DOHH2 (cell line): ENCODE data around the gene MOK.
"Not testable (repeated sequence)": the region's sequence is repeated elsewhere in the genome, so short reads cannot be mapped to it uniquely, and the experiment has no call there.

Experiments
- H3F3A ChIP-seq: fragments of 200-600 bp; sonication (generic), shearing (Covaris generic); 2 replicates; pipeline ENCODE4 v1.6.0; 2016; ENCODE audit warnings: antibody characterized with exemption, mild to moderate bottlenecking; ENCODE audit not compliant: control insufficient read depth, insufficient read depth
- H3K27ac ChIP-seq: fragments of 200-600 bp; sonication (generic); 2 replicates; pipeline ENCODE4 v1.5.1; 2014; ENCODE audit warnings: low read depth, mild to moderate bottlenecking, low read length, moderate library complexity
- H3K27me3 ChIP-seq: fragments of 200-600 bp; sonication (generic); 2 replicates; pipeline ENCODE4 v1.6.1; 2014; ENCODE audit warnings: mild to moderate bottlenecking, low read length, mixed read lengths; ENCODE audit not compliant: control insufficient read depth
- H3K36me3 ChIP-seq: fragments of 200-600 bp; sonication (generic); 2 replicates; pipeline ENCODE4 v1.6.1; 2014; ENCODE audit warnings: mild to moderate bottlenecking, low read length, moderate library complexity, mixed read lengths; ENCODE audit not compliant: control insufficient read depth
- H3K4me1 ChIP-seq: fragments of 200-600 bp; sonication (generic); 2 replicates; pipeline ENCODE4 v1.6.1; 2014; ENCODE audit warnings: mild to moderate bottlenecking, low read length, mixed read lengths; ENCODE audit not compliant: control insufficient read depth
- H3K4me2 ChIP-seq: fragments of 200-600 bp; sonication (generic); 2 replicates; pipeline ENCODE4 v1.6.0; 2014; ENCODE audit warnings: mild to moderate bottlenecking, low read length, moderate library complexity
- H3K4me3 ChIP-seq: fragments of 200-600 bp; sonication (generic); 2 replicates; pipeline ENCODE4 v1.5.1; 2014; ENCODE audit warnings: mild to moderate bottlenecking, low read length, mixed read lengths
- H3K79me2 ChIP-seq: fragments of 200-600 bp; sonication (generic); 2 replicates; pipeline ENCODE4 v1.6.1; 2014; ENCODE audit warnings: mild to moderate bottlenecking, low read length, mixed read lengths; ENCODE audit not compliant: control insufficient read depth
- H3K9me2 ChIP-seq: fragments of 200-600 bp; sonication (generic); replicated peaks from 2 replicates; pipeline ENCODE4 v1.6.1; 2014; ENCODE audit warnings: mild to moderate bottlenecking, low read length, mixed read lengths; ENCODE audit not compliant: control insufficient read depth
- H3K9me3 ChIP-seq: fragments of 200-600 bp; sonication (generic); 2 replicates; pipeline ENCODE4 v1.6.1; 2014; ENCODE audit warnings: antibody characterized with exemption, low read length, mixed read lengths; ENCODE audit not compliant: control insufficient read depth, insufficient read depth
- H4K20me1 ChIP-seq: fragments of 200-600 bp; sonication (generic); 2 replicates; pipeline ENCODE4 v1.6.0; 2014; ENCODE audit warnings: low read depth, mild to moderate bottlenecking, antibody characterized with exemption, low read length, moderate library complexity; ENCODE audit not compliant: control insufficient read depth, insufficient read depth
- CTCF ChIP-seq: fragments of 200-600 bp; sonication (generic); IDR thresholded peaks from one replicate; pipeline ENCODE4 v1.5.1; 2014; ENCODE audit warnings: antibody characterized with exemption, mild to moderate bottlenecking, low read depth, low read length; ENCODE audit not compliant: poor library complexity, severe bottlenecking
- EZH2phosphoT487 ChIP-seq: fragments of 200-600 bp; sonication (generic); IDR thresholded peaks from 2 replicates; pipeline ENCODE4 v1.6.1; 2017; ENCODE audit warnings: borderline replicate concordance, mild to moderate bottlenecking, antibody characterized with exemption, low read length, moderate library complexity, mixed read lengths

Gene MOK

DNA sequence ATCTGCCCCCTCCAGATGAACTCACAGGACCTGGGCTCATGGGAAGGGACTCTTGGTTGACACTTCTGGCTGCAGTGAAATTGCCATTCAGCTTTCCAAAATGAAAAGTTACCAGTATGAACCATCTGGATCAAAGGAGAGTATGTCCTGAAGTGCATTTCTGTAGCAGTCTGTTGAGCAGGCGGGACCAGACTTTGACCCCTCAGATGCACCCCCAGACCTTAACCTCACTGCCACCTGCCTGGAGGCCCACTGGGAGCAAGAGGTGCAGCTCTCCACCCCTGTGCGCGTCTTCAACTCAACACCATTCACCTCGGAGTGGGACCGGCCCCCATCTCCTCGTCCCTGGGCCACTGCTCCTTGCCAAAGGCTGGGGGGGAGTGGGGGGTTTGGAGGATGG, 55.0 kb downstream of the MOK start:
- H4K20me1 ChIP-seq = no peaks in the 10 kb centered on the region
- no peaks in the 10 kb centered on the region for H3K4me1 ChIP-seq
- no peak overlapping the region for H3K4me3 ChIP-seq
- H3K36me3 ChIP-seq = no peaks in the 10 kb centered on the region
- 0 out of 2 replicates have a peak, but pooled peaks cover 5% of the 10 kb centered on the region for H3K27me3 ChIP-seq
- TF ChIP-seq CTCF (no peak), EZH2phosphoT487 (no peak)
- H3K27ac ChIP-seq = no peak overlapping the region
- no peaks in the 10 kb centered on the region for H3K9me2 ChIP-seq
- no peaks in the 10 kb centered on the region for H3F3A ChIP-seq
- H3K4me2 ChIP-seq = no peak overlapping the region
- no peaks in the 10 kb centered on the region for H3K79me2 ChIP-seq
- H3K9me3 ChIP-seq = no peaks in the 10 kb centered on the region

- Histone ChIP-seq H3K4me2 (no peak overlapping the region), H3K9me2 (no peaks in the 10 kb centered on the region), H3K4me3 (no peak overlapping the region), H3K27me3 (0 out of 2 replicates have a peak, but pooled peaks cover 5% of the 10 kb centered on the region), H3K9me3 (no peaks in the 10 kb centered on the region), H3K36me3 (no peaks in the 10 kb centered on the region), H3K4me1 (no peaks in the 10 kb centered on the region), H3F3A (no peaks in the 10 kb centered on the region), H3K27ac (no peak overlapping the region), H3K79me2 (no peaks in the 10 kb centered on the region), H4K20me1 (no peaks in the 10 kb centered on the region)
- TF ChIP-seq CTCF (no peak), EZH2phosphoT487 (no peak)
Observed at GRCh38 chr14:102249041-102249440, 55.9 kb downstream of the MOK start.

- Histone ChIP-seq H3K4me3 (no peak overlapping the region), H3K9me2 (no peaks in the 10 kb centered on the region), H3K27ac (no peak overlapping the region), H3K9me3 (no peaks in the 10 kb centered on the region), H3K27me3 (0 out of 2 replicates have a peak, but pooled peaks cover 5% of the 10 kb centered on the region), H3K4me1 (no peaks in the 10 kb centered on the region), H3F3A (no peaks in the 10 kb centered on the region), H3K4me2 (no peak overlapping the region), H3K79me2 (no peaks in the 10 kb centered on the region), H4K20me1 (no peaks in the 10 kb centered on the region), H3K36me3 (no peaks in the 10 kb centered on the region)
- TF ChIP-seq EZH2phosphoT487 (no peak), CTCF (no peak)
Observed at GRCh38 chr14:102248121-102248520, 56.8 kb downstream of the MOK start.

- Histone ChIP-seq H3K9me2 (no peaks in the 10 kb centered on the region), H3K4me1 (no peaks in the 10 kb centered on the region), H3K9me3 (no peaks in the 10 kb centered on the region), H4K20me1 (no peaks in the 10 kb centered on the region), H3K4me3 (no peak overlapping the region), H3F3A (no peaks in the 10 kb centered on the region), H3K27me3 (0 out of 2 replicates have a peak, but pooled peaks cover 5% of the 10 kb centered on the region), H3K4me2 (no peak overlapping the region), H3K27ac (no peak overlapping the region), H3K36me3 (no peaks in the 10 kb centered on the region), H3K79me2 (no peaks in the 10 kb centered on the region)
- TF ChIP-seq EZH2phosphoT487 = no peak
- no peak for TF ChIP-seq CTCF
Observed at GRCh38 chr14:102246071-102246470, 58.9 kb downstream of the MOK start.

GRCh38 chr14:102243795-102244194, 61.2 kb downstream of the MOK start:
- not testable (repeated sequence) for H3K9me3 ChIP-seq, H3F3A ChIP-seq, H4K20me1 ChIP-seq, H3K9me2 ChIP-seq, H3K27ac ChIP-seq, H3K4me1 ChIP-seq, H3K4me3 ChIP-seq, H3K36me3 ChIP-seq, H3K27me3 ChIP-seq, H3K79me2 ChIP-seq, H3K4me2 ChIP-seq
